Fibroblast of lung (primary cell): Measurements from ENCODE around the gene INPP4A. TPM values are rescaled to one million over a fixed set of nuclear protein-coding genes. Genes with fewer than 3 reads are reported as not detected.

Experiments used
- DNase-seq, 2 donors: peaks; one replicate each; pipeline versions ENCODE4 v3.0.0 to v3.0.0-alpha.2; 2010; ENCODE audit warnings: low read depth in 2 of 2
- H2AFZ ChIP-seq: 2 replicates; pipeline ENCODE4 v1.5.1; 2012; ENCODE audit warnings: low read length, control low read depth, inconsistent platforms
- H3K27ac ChIP-seq: 2 replicates; pipeline ENCODE4 v1.5.1; 2011; ENCODE audit warnings: low read length, control low read depth; ENCODE audit not compliant: insufficient read depth
- H3K27me3 ChIP-seq: 2 replicates; pipeline ENCODE4 v1.5.1; 2011; ENCODE audit warnings: mild to moderate bottlenecking, low read length; ENCODE audit not compliant: control insufficient read depth, insufficient read depth
- H3K36me3 ChIP-seq: 2 replicates; pipeline ENCODE4 v1.5.1; 2011; ENCODE audit warnings: low read length; ENCODE audit not compliant: control insufficient read depth, insufficient read depth
- H3K4me1 ChIP-seq: 2 replicates; pipeline ENCODE4 v1.5.1; 2011; ENCODE audit warnings: low read length; ENCODE audit not compliant: control insufficient read depth, insufficient read depth; ENCODE audit errors: extremely low read depth
- H3K4me2 ChIP-seq: 2 replicates; pipeline ENCODE4 v1.5.1; 2011; ENCODE audit warnings: low read length, control low read depth; ENCODE audit not compliant: insufficient read depth; ENCODE audit errors: extremely low read depth
- H3K4me3 ChIP-seq, 4 experiments: fragments of 200-600 bp in 1 of 4; sonication (generic) in 1 of 4; replicated peaks in 1 of 4; 2 replicates each; pipeline ENCODE4 v1.5.1; 2011 to 2016; ENCODE audit warnings: low read length in 4 of 4, low read depth in 3 of 4, mild to moderate bottlenecking in 3 of 4, control low read depth in 2 of 4, inconsistent platforms in 1 of 4, mixed read lengths in 1 of 4; ENCODE audit not compliant: insufficient read depth in 1 of 4; ENCODE audit errors: control extremely low read depth in 1 of 4
- H3K79me2 ChIP-seq: 2 replicates; pipeline ENCODE4 v1.5.1; 2012; ENCODE audit warnings: mild to moderate bottlenecking, low read length, inconsistent platforms; ENCODE audit not compliant: control insufficient read depth, insufficient read depth
- H3K9ac ChIP-seq: 2 replicates; pipeline ENCODE4 v1.5.1; 2011; ENCODE audit warnings: mild to moderate bottlenecking, low read length, control low read depth; ENCODE audit not compliant: insufficient read depth
- H3K9me3 ChIP-seq: 2 replicates; pipeline ENCODE4 v1.5.1; 2012; ENCODE audit warnings: low read depth, low read length; ENCODE audit not compliant: control insufficient read depth, insufficient read depth
- H4K20me1 ChIP-seq: 2 replicates; pipeline ENCODE4 v1.5.1; 2011; ENCODE audit warnings: low read length; ENCODE audit not compliant: control insufficient read depth, insufficient read depth; ENCODE audit errors: extremely low read depth
- CTCF ChIP-seq, 2 donors: IDR thresholded peaks in 1 of 2; conservative IDR thresholded peaks in 1 of 2; 1 replicate in 1 of 2; 2 replicates in 1 of 2; pipeline ENCODE4 v1.5.1; 2011 to 2012; ENCODE audit warnings: low read length in 2 of 2, control low read depth in 1 of 2, inconsistent platforms in 1 of 2, low read depth in 1 of 2, mild to moderate bottlenecking in 1 of 2
- EZH2 ChIP-seq: IDR thresholded peaks from 2 replicates; pipeline ENCODE4 v1.5.1; 2012; ENCODE audit warnings: low read length, control low read depth, mild to moderate bottlenecking; ENCODE audit errors: missing control alignments
- polyA plus RNA-seq, 2 donors: library from polyadenylated mRNA; depleted of rRNA in 1 of 2; stranded (reverse) in 1 of 2; unstranded in 1 of 2; fragments of >200 nt; gene quantifications; 2 replicates each; pipeline ENCODE4 v1.2.1, GENCODE V29; 2011 to 2012; ENCODE audit warnings: missing spikeins in 1 of 2
- total RNA-seq: library from RNA; depleted of rRNA; stranded (reverse); fragments of >200 nt; gene quantifications from 2 replicates; pipeline ENCODE4 v1.2.1, GENCODE V29; 2014

Gene INPP4A
- total and polyA plus RNA-seq, 2 donors (not counting 1 experiment from before 2014, with no cell fraction given): 10.2 to 26.1 TPM

DNA sequence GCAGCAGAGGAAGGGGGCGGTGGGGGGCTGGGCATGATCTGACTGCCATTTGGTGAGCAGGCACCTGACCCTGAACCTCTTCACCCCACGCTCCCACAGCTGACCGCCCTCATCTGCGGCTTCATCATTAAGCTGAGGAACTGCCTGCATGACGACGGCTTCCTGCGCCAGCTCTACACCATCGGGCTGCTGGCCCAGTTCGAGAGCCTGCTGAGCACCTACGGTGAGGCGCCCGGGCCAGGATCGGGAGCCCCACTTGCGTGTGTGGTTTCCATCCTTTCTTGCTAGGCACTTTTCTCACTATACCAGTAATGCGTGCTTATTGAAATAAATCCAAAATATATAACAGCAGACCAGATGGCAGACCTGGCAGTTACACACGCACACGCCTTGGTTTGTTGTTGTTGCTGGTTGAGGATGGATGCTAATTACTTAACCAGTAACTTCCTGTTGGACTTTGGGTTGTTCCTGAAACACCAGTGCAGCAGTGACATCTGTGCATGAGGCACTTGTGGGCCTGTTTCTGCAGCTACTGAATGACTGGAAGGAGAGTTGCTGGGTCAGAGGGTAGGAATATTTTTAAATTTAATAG lies 120.0 kb downstream of the INPP4A start:
- Histone ChIP-seq H3K79me2 (no peaks in the 10 kb centered on the region), H3K9me3 (no peaks in the 10 kb centered on the region), H3K27ac (no peak overlapping the region), H3K4me1 (peaks cover 6% of the 10 kb centered on the region), H3K27me3 (no peaks in the 10 kb centered on the region), H3K36me3 (peaks cover 2% of the 10 kb centered on the region), H3K9ac (no peak overlapping the region), H3K4me3 (no peak overlapping the region), H2AFZ (no peak overlapping the region), H3K4me2 (no peak overlapping the region), H4K20me1 (no peaks in the 10 kb centered on the region)
- TF ChIP-seq EZH2 (no peak), CTCF (conservative IDR thresholded peaks at IDR 0.05 in 1 of 2, IDR thresholded peaks at IDR 0.05 in 1 of 2; ENCODE audit: low read depth in 1 of 2, low read length in 2 of 2) (no peak)
- no peak for DNase-seq

DNA sequence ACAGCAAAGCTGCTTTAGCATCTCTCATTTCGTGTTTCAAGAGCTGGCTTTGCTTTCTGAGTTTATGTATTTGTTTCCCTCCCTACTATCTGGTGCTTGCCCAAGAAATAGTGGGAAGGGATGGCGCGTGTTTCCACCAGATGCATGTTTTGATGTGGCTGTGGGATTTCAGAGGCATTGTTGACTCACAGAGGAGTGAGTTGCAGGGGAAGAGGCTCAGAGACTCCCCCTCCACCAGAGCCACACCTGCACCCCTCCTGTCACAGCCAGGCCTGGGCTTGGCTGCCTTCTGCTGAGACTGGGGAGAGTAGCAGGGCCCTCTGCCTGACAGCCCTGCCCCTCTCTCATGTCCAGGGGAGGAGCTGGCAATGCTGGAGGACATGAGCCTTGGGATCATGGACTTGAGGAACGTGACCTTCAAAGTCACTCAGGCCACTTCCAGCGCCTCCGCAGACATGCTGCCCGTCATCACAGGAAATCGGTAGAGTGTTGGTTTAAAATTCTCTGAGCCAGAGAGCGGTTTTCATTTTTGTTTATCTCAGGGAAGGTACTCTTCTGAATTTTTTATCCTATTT lies 120.7 kb downstream of the INPP4A start:
- H3K4me2 ChIP-seq: no peak overlapping the region
- no peak overlapping the region for H2AFZ ChIP-seq
- H3K79me2 ChIP-seq: no peaks in the 10 kb centered on the region
- H3K9ac ChIP-seq: no peak overlapping the region
- H3K4me3 ChIP-seq: no peak overlapping the region
- no peaks in the 10 kb centered on the region for H4K20me1 ChIP-seq
- H3K36me3 ChIP-seq: peaks cover 5% of the 10 kb centered on the region
- DNase-seq: no peak
- no peak overlapping the region for H3K27ac ChIP-seq
- H3K9me3 ChIP-seq: no peaks in the 10 kb centered on the region
- TF ChIP-seq EZH2: no peak
- no peaks in the 10 kb centered on the region for H3K27me3 ChIP-seq
- peaks cover 4% of the 10 kb centered on the region for H3K4me1 ChIP-seq

DNA sequence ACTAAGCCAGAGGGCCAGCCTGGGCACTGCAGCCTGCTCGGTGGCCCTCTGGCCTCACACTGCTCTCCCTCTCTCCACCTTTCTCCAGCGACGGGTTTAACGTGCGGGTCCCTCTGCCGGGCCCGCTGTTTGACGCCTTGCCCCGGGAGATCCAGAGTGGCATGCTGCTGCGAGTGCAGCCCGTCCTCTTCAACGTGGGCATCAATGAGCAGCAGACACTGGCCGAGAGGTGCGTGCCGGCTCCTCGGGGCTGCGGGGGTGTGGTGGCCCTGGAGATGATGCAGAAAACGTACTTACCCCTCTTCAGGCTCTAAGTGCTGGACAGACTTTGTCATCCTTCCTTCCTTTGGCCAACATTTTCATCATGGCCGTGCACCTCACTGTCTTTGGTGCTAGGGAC lies 121.3 kb downstream of the INPP4A start:
- Histone ChIP-seq H3K4me3 (no peak overlapping the region), H3K9me3 (no peaks in the 10 kb centered on the region), H3K4me1 (peaks cover 4% of the 10 kb centered on the region), H3K9ac (no peak overlapping the region), H3K36me3 (peaks cover 5% of the 10 kb centered on the region), H3K27ac (no peak overlapping the region), H3K27me3 (no peaks in the 10 kb centered on the region), H4K20me1 (no peaks in the 10 kb centered on the region), H3K79me2 (no peaks in the 10 kb centered on the region), H3K4me2 (no peak overlapping the region), H2AFZ (no peak overlapping the region)
- TF ChIP-seq CTCF (conservative IDR thresholded peaks at IDR 0.05 in 1 of 2, IDR thresholded peaks at IDR 0.05 in 1 of 2; ENCODE audit: low read depth in 1 of 2, low read length in 2 of 2) (no peak), EZH2 (no peak)
- DNase-seq: no peak
